ENCODE measurements around the gene SPSB3. TPM values are rescaled to one million over a fixed set of nuclear protein-coding genes. Genes with fewer than 3 reads are reported as not detected.
"Not testable (repeated sequence)": the region's sequence is repeated elsewhere in the genome, so short reads cannot be mapped to it uniquely, and the experiment has no call there.

The SPSB3 gene
- total and polyA plus RNA-seq, 5 donors from 2014 or later, result 61.1 to 85.2 (median 72.3) TPM

DNA sequence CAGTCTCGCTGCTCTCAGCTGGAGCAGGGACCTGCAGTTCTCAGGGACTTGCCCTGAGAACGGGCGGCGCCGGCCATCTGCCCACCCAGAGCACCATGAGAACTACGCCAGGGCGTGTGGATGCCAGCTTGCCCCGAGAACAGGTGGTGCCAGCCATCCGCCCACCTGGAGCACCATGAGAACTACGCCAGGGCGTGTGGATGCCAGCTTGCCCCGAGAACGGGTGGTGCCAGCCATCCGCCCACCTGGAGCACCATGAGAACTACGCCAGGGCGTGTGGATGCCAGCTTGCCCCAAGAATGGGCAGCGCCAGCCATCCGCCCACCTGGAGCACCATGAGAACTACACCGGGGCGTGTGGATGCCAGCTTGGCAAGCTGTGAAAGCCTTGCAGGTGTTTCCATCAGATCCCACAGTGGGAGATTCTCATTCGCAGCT lies 49.8 kb downstream of the SPSB3 start:
- H3K4me3 Mint-ChIP-seq, H3K36me3 Mint-ChIP-seq, H3K4me1 Mint-ChIP-seq: not testable (repeated sequence)

DNA sequence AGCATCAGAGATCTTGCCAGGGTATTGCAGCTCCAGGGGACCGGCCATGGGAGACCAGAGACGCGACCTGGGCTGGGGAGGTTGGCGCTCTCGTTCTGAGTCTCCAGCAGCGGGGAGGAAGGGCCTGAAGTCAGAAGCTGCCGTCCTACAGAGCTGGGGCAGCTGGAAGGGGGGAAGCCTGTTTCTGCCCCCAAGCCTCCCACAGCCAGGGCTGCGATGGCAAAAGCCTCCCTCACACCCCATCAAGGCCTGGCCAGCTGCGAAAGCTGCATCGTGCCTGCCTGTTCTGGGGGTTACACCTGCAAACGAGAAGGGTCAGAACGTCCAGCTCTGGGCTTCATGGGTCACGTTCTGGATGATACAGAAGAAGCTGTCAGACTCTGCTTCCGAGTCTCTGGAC lies 50.3 kb downstream of the SPSB3 start:
- Histone ChIP-seq H3K27ac (ENCODE audit: insufficient read depth, low read length, poor library complexity, severe bottlenecking) (no peak overlapping the region), H3K27me3 (ENCODE audit: control insufficient read depth, insufficient read depth, low read length) (no peaks in the 10 kb centered on the region), H3K4me1 (ENCODE audit: control insufficient read depth, insufficient read depth, low read length, poor library complexity, severe bottlenecking) (no peaks in the 10 kb centered on the region), H3K4me3 (ENCODE audit: low read depth, low read length) (no peak overlapping the region), H3K9me3 (ENCODE audit: control insufficient read depth in 2 of 2, low read length in 2 of 2) (no peaks in the 10 kb centered on the region), H3K36me3 (ENCODE audit: control insufficient read depth, insufficient read depth, low read length) (peaks cover 47% of the 10 kb centered on the region)
- DNase-seq, result no peak
- Mint-ChIP-seq H3K4me1 (peaks cover 0 to 1% (median under 1%) of the 10 kb centered on the region in 4 donors), H3K27me3 (no peaks in the 10 kb centered on the region), H3K36me3 (peaks cover 14% of the 10 kb centered on the region), H3K27ac (no peak overlapping the region), H3K9me3 (peaks cover 0 to under 1% (median 0%) of the 10 kb centered on the region in 7 donors), H3K4me3 (no peak overlapping the region)
- no peak for ATAC-seq (ENCODE audit: low read depth in 2 of 2)

More for the DNA sequence above, 49.8 kb downstream of the SPSB3 start:
- not testable (repeated sequence) for H3K27ac Mint-ChIP-seq; H3K9me3 Mint-ChIP-seq; H3K9me3 ChIP-seq (ENCODE audit: control insufficient read depth in 2 of 2, low read length in 2 of 2); H3K27me3 ChIP-seq (ENCODE audit: control insufficient read depth, insufficient read depth, low read length); H3K4me3 ChIP-seq (ENCODE audit: low read depth, low read length); H3K4me1 ChIP-seq (ENCODE audit: control insufficient read depth, insufficient read depth, low read length, poor library complexity, severe bottlenecking); ATAC-seq (ENCODE audit: low read depth in 2 of 2); H3K27me3 Mint-ChIP-seq; H3K27ac ChIP-seq (ENCODE audit: insufficient read depth, low read length, poor library complexity, severe bottlenecking); DNase-seq
- peaks cover 42% of the 10 kb centered on the region for H3K36me3 ChIP-seq (ENCODE audit: control insufficient read depth, insufficient read depth, low read length)

DNA sequence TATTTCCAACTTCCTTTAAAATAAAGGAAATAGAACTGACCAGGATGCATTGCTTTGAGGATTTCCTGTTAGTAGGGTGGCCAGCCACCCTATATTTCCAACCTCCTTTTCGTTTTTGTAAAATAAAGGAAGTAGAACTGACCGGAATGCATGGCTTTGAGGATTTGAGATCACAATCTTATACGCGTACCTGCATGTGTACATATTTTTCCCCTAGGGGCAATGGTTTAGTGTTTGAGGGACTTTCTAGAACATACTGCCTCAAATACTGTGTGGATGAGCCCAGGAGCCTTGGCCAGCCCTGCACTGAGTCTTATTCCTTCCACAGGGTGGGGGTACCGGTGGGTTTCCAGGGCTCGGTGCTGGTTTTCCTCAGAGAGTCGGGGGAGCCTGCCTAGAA lies 50.8 kb downstream of the SPSB3 start:
- ATAC-seq (ENCODE audit: low read depth in 2 of 2), result no peak
- Mint-ChIP-seq H3K27me3 (no peaks in the 10 kb centered on the region), H3K36me3 (peaks cover 19% of the 10 kb centered on the region), H3K27ac (no peak overlapping the region), H3K4me1 (peaks cover 0 to 6% (median 3%) of the 10 kb centered on the region in 4 donors), H3K9me3 (peaks cover 0 to 3% (median 0%) of the 10 kb centered on the region in 7 donors), H3K4me3 (no peak overlapping the region)
- Histone ChIP-seq H3K27ac (ENCODE audit: insufficient read depth, low read length, poor library complexity, severe bottlenecking) (no peak overlapping the region), H3K4me1 (ENCODE audit: control insufficient read depth, insufficient read depth, low read length, poor library complexity, severe bottlenecking) (no peaks in the 10 kb centered on the region), H3K9me3 (ENCODE audit: control insufficient read depth in 2 of 2, low read length in 2 of 2) (no peaks in the 10 kb centered on the region), H3K36me3 (ENCODE audit: control insufficient read depth, insufficient read depth, low read length) (peaks cover 52% of the 10 kb centered on the region), H3K4me3 (ENCODE audit: low read depth, low read length) (no peak overlapping the region), H3K27me3 (ENCODE audit: control insufficient read depth, insufficient read depth, low read length) (no peaks in the 10 kb centered on the region)
- no peak for DNase-seq

DNA sequence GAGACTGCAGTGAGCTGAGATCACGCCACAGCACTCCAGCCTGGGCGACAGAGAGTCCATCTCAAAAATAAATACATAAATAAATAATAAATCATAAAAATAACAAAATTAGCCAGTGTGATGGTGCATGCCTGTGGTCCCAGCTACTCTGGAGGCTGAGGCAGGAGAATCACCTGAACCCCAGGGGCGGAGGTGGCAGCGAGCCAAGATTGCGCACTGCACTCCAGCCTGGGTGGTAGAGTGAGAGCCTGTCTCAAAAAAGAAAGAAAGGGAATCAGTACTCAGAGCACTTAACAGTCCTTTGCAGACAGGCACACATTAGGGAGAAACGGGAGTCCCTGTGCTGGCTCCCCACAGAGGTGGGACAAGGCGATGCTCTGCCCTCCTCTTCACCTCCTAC lies 51.3 kb downstream of the SPSB3 start:
- Mint-ChIP-seq H3K36me3 (peaks cover 21% of the 10 kb centered on the region), H3K4me3 (no peak overlapping the region)

DNA sequence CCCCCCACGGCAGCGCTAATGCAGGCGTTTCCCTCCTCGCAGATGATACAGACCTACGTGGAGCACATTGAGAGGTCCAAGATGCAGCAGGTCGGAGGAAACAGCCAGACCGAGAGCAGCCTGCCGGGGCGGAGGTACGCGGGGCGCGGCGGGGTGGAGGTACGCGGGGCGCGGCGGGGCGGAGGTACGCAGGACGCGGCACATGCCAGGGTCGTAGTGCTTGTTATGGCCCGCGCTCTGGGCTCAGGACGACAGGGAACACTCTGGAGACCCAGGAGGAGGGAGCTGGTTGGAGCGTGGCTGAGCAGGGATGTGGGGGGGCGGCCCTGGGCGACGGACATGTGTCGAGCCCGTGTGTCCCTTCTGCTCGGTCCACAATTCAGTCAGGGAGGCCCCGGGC lies 52.9 kb downstream of the SPSB3 start:
- Histone ChIP-seq H3K27ac (ENCODE audit: insufficient read depth, low read length, poor library complexity, severe bottlenecking) (no peak overlapping the region), H3K9me3 (ENCODE audit: control insufficient read depth in 2 of 2, low read length in 2 of 2) (no peaks in the 10 kb centered on the region), H3K36me3 (ENCODE audit: control insufficient read depth, insufficient read depth, low read length) (peaks cover 59% of the 10 kb centered on the region), H3K4me1 (ENCODE audit: control insufficient read depth, insufficient read depth, low read length, poor library complexity, severe bottlenecking) (no peaks in the 10 kb centered on the region), H3K4me3 (ENCODE audit: low read depth, low read length) (no peak overlapping the region), H3K27me3 (ENCODE audit: control insufficient read depth, insufficient read depth, low read length) (no peaks in the 10 kb centered on the region)
- DNase-seq, result no peak
- no peak for ATAC-seq (ENCODE audit: low read depth in 2 of 2)
- H3K4me1 Mint-ChIP-seq, result peaks cover 0 to 6% (median 3%) of the 10 kb centered on the region in 4 donors
- peaks cover 0 to 3% (median 0%) of the 10 kb centered on the region in 7 donors for H3K9me3 Mint-ChIP-seq
- H3K27ac Mint-ChIP-seq, result no peak overlapping the region
- no peaks in the 10 kb centered on the region for H3K27me3 Mint-ChIP-seq
- H3K4me3 Mint-ChIP-seq, result no peak overlapping the region
- peaks cover 18% of the 10 kb centered on the region for H3K36me3 Mint-ChIP-seq

More for the DNA sequence above, 51.3 kb downstream of the SPSB3 start:
- no peaks in the 10 kb centered on the region for H3K27me3 Mint-ChIP-seq
- H3K9me3 Mint-ChIP-seq, result peaks cover 0 to 3% (median 0%) of the 10 kb centered on the region in 7 donors
- Histone ChIP-seq H3K9me3 (ENCODE audit: control insufficient read depth in 2 of 2, low read length in 2 of 2) (no peaks in the 10 kb centered on the region), H3K4me1 (ENCODE audit: control insufficient read depth, insufficient read depth, low read length, poor library complexity, severe bottlenecking) (no peaks in the 10 kb centered on the region), H3K27ac (ENCODE audit: insufficient read depth, low read length, poor library complexity, severe bottlenecking) (no peak overlapping the region), H3K27me3 (ENCODE audit: control insufficient read depth, insufficient read depth, low read length) (no peaks in the 10 kb centered on the region), H3K4me3 (ENCODE audit: low read depth, low read length) (no peak overlapping the region), H3K36me3 (ENCODE audit: control insufficient read depth, insufficient read depth, low read length) (peaks cover 56% of the 10 kb centered on the region)
- no peak for DNase-seq
- ATAC-seq (ENCODE audit: low read depth in 2 of 2), result no peak
- H3K4me1 Mint-ChIP-seq, result peaks cover 0 to 6% (median 3%) of the 10 kb centered on the region in 4 donors
- no peak overlapping the region for H3K27ac Mint-ChIP-seq

DNA sequence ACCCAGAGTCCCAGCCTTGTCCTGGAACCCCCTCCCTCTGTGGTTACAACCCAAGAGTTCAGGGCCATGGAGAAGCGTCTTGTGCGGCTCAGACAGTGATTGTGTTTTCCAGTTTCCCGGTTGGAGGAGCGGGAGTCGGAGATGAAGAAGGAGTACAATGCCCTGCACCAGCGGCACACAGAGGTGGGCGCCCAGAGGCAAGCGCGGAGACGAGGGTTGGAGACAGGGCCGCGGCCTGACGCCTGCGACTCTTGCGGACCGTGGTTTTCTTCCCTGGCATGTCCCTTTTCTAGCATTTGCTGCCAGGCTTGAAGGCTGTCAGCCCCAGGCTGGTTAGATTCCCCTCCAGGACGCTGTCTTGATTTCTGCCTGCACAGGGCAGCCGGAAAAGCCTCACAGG lies 53.3 kb downstream of the SPSB3 start:
- Mint-ChIP-seq H3K27me3 (no peaks in the 10 kb centered on the region), H3K9me3 (peaks cover 0 to 3% (median 0%) of the 10 kb centered on the region in 7 donors), H3K27ac (no peak overlapping the region), H3K4me3 (no peak overlapping the region), H3K36me3 (peaks cover 18% of the 10 kb centered on the region), H3K4me1 (peaks cover 0 to 6% (median 3%) of the 10 kb centered on the region in 4 donors)
- Histone ChIP-seq H3K36me3 (ENCODE audit: control insufficient read depth, insufficient read depth, low read length) (peaks cover 55% of the 10 kb centered on the region), H3K4me1 (ENCODE audit: control insufficient read depth, insufficient read depth, low read length, poor library complexity, severe bottlenecking) (no peaks in the 10 kb centered on the region), H3K9me3 (ENCODE audit: control insufficient read depth in 2 of 2, low read length in 2 of 2) (no peaks in the 10 kb centered on the region), H3K27me3 (ENCODE audit: control insufficient read depth, insufficient read depth, low read length) (no peaks in the 10 kb centered on the region), H3K4me3 (ENCODE audit: low read depth, low read length) (no peak overlapping the region), H3K27ac (ENCODE audit: insufficient read depth, low read length, poor library complexity, severe bottlenecking) (no peak overlapping the region)
- ATAC-seq (ENCODE audit: low read depth in 2 of 2), result no peak
- DNase-seq, result no peak

DNA sequence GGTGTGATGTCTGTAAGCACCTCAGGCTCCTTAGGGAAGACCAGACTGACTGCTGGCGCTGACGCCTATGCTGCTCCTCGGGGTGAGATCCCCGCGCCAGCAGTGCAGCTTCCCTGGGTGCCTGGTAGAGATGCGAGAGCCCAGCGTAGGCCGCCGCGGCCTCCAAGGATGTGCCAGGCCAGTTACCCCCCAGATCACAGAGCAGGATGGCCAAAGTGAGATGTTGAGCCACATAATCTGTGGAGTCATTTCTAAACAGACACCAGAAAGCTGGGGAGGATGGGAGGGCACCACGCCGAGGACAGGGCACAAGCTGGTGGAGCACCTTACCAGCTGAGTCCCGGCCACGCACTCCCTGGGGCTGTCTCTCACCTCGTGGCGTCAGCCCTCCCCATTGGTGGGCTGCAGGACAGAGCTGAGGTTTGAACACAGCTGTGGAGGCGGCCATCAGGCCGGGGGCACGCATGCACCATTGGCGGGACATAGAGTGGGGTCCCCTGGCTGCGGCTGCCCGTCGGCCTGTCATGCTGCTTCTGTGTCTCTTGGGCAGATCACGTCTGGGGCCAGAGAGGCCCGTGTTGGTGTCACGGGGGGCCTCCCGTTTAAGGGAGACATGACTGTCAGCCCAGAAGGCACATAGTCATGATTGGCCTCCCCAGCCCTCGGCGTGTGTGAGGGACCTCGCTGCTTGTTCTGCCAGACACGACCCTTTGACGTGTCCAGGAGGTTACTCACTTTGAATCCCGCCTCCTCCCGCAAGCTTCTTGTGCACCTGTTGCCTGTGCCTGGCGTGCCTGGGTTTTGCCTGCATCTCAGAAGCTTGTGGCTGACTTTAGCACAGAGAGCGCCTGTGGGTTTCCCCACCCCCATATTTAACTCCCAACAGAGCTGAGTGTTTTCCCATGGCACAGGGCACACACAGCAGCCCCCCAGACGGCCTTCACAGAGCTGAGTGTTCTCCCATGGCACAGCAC lies 54.4 kb downstream of the SPSB3 start:
- Mint-ChIP-seq H3K27ac (peak overlapping the region in 2 of 3 donors; percentile 26 to 53), H3K4me1 (peaks cover 6 to 13% (median 10%) of the 10 kb centered on the region in 4 donors), H3K36me3 (peaks cover 21% of the 10 kb centered on the region), H3K9me3 (peaks cover 0 to 3% (median 0%) of the 10 kb centered on the region in 7 donors), H3K4me3 (no peak overlapping the region), H3K27me3 (no peaks in the 10 kb centered on the region)
- H3K4me3 ChIP-seq (ENCODE audit: low read depth, low read length), result no peak overlapping the region
- ATAC-seq (ENCODE audit: low read depth in 2 of 2) (no peak), DNase-seq (no peak)
- H3K4me1 ChIP-seq (ENCODE audit: control insufficient read depth, insufficient read depth, low read length, poor library complexity, severe bottlenecking), result peaks cover 4% of the 10 kb centered on the region
- H3K9me3 ChIP-seq (ENCODE audit: control insufficient read depth in 2 of 2, low read length in 2 of 2), result no peaks in the 10 kb centered on the region
- no peaks in the 10 kb centered on the region for H3K27me3 ChIP-seq (ENCODE audit: control insufficient read depth, insufficient read depth, low read length)
- peaks cover 50% of the 10 kb centered on the region for H3K36me3 ChIP-seq (ENCODE audit: control insufficient read depth, insufficient read depth, low read length)
- H3K27ac ChIP-seq (ENCODE audit: insufficient read depth, low read length, poor library complexity, severe bottlenecking), result no peak overlapping the region

Data from CD4-positive, CD25-positive, alpha-beta regulatory T cell (primary cell).